B cell (primary cell): ENCODE results near the gene PTPN6. TPM values are rescaled to one million over a fixed set of nuclear protein-coding genes. Genes with fewer than 3 reads are reported as not detected.

Experiments
- ATAC-seq: fragments of 200-7000 bp; cut with Tn5 transposase; one replicate; pipeline ENCODE4 v1.10.0; 2021; ENCODE audit warnings: low read depth, mild to moderate bottlenecking, moderate number of reproducible peaks, moderate library complexity
- CTCF ChIA-PET: fragments of 350-600 bp; sonication (Branson Sonifier 250); formaldehyde crosslinking; loops from one replicate; lab custom pipeline; 2021; ENCODE audit warnings: antibody characterized with exemption, inconsistent platforms; lab: Charles Lee
- POLR2A ChIA-PET: fragments of 350-600 bp; sonication (Branson Sonifier 250); formaldehyde crosslinking; loops from one replicate; lab custom pipeline; 2021; ENCODE audit warnings: antibody characterized with exemption; lab: Charles Lee
- DNase-seq: peaks from one replicate; pipeline ENCODE4 v3.0.0; 2013
- H2AFZ ChIP-seq: 2 replicates; pipeline ENCODE4 v1.6.1; 2012; ENCODE audit warnings: mild to moderate bottlenecking, low read depth, low read length; ENCODE audit not compliant: insufficient read depth, poor library complexity, severe bottlenecking
- H3K27ac ChIP-seq, 2 donors: 1 replicate in 1 of 2; 2 replicates in 1 of 2; pipeline ENCODE4 v1.5.1; 2012 to 2013; ENCODE audit warnings: low read length in 2 of 2, mild to moderate bottlenecking in 2 of 2, moderate library complexity in 1 of 2
- H3K27me3 ChIP-seq, 4 experiments: fragments of 200-600 bp in 1 of 4; sonication (generic) in 1 of 4; replicated peaks in 1 of 4; 1 replicate in 2 of 4; 2 replicates in 2 of 4; pipeline versions ENCODE4 v1.6.1 to v1.7.0; 2013 to 2016; ENCODE audit warnings: low read length in 3 of 4, mild to moderate bottlenecking in 2 of 4, mixed read lengths in 1 of 4, moderate library complexity in 1 of 4; ENCODE audit not compliant: insufficient read depth in 4 of 4, control insufficient read depth in 3 of 4; ENCODE audit errors: control extremely low read depth in 1 of 4
- H3K36me3 ChIP-seq, 2 experiments: replicated peaks in 1 of 2; 1 replicate in 1 of 2; 2 replicates in 1 of 2; pipeline versions ENCODE4 v1.6.1 to v1.7.1; 2013; ENCODE audit warnings: low read length in 1 of 2; ENCODE audit not compliant: insufficient read depth in 2 of 2, control insufficient read depth in 1 of 2; ENCODE audit errors: control extremely low read depth in 1 of 2, extremely low read depth in 1 of 2
- H3K4me1 ChIP-seq, 2 donors: fragments of 200-600 bp in 1 of 2; sonication (generic) in 1 of 2; 1 replicate in 1 of 2; 2 replicates in 1 of 2; pipeline versions ENCODE4 v1.5.1 to v1.6.1; 2013 to 2017; ENCODE audit warnings: low read length in 2 of 2; ENCODE audit not compliant: control insufficient read depth in 2 of 2, insufficient read depth in 2 of 2
- H3K4me2 ChIP-seq: replicated peaks from 2 replicates; pipeline ENCODE3; 2012; ENCODE audit warnings: mild to moderate bottlenecking, low read depth, low read length; ENCODE audit not compliant: poor library complexity, severe bottlenecking
- H3K4me3 ChIP-seq, 5 experiments: fragments of 200-600 bp in 1 of 5; sonication (generic) in 1 of 5; 1 replicate in 3 of 5; 2 replicates in 2 of 5; pipeline versions ENCODE4 v1.5.1 to v1.7.0; 2011 to 2016; ENCODE audit warnings: low read length in 4 of 5, mild to moderate bottlenecking in 4 of 5, low read depth in 2 of 5, control low read depth in 1 of 5, moderate library complexity in 1 of 5; ENCODE audit not compliant: insufficient read depth in 1 of 5; ENCODE audit errors: control extremely low read depth in 1 of 5, extremely low read depth in 1 of 5
- H3K79me2 ChIP-seq: fragments of 200-600 bp; sonication (generic); one replicate; pipeline ENCODE4 v1.6.0; 2016; ENCODE audit warnings: low read length; ENCODE audit not compliant: control insufficient read depth, insufficient read depth
- H3K9ac ChIP-seq: fragments of 200-600 bp; sonication (generic); 2 replicates; pipeline ENCODE4 v1.6.1; 2017; ENCODE audit warnings: mild to moderate bottlenecking, low read length, moderate library complexity
- H3K9me3 ChIP-seq, 3 donors: one replicate each; pipeline versions ENCODE4 v1.6.1 to v1.7.1; 2013; ENCODE audit warnings: low read length in 2 of 3; ENCODE audit not compliant: control insufficient read depth in 2 of 3, insufficient read depth in 1 of 3; ENCODE audit errors: control extremely low read depth in 1 of 3
- H4K20me1 ChIP-seq: 2 replicates; pipeline ENCODE4 v1.6.0; 2012; ENCODE audit warnings: mild to moderate bottlenecking, low read length; ENCODE audit not compliant: insufficient read depth, control insufficient read depth, poor library complexity, severe bottlenecking
- H3K27ac Mint-ChIP-seq: one replicate; pipeline ENCODE4 v1.8.0; 2021; ENCODE audit warnings: mixed read lengths
- H3K27me3 Mint-ChIP-seq: one replicate; pipeline ENCODE4 v1.8.0; 2021; ENCODE audit warnings: mixed read lengths
- H3K4me1 Mint-ChIP-seq: one replicate; pipeline ENCODE4 v1.8.0; 2021; ENCODE audit warnings: mixed read lengths
- H3K4me3 Mint-ChIP-seq: one replicate; pipeline ENCODE4 v1.8.0; 2021; ENCODE audit warnings: mixed read lengths
- H3K9me3 Mint-ChIP-seq: one replicate; pipeline ENCODE4 v1.8.0; 2022; ENCODE audit warnings: mixed read lengths; ENCODE audit not compliant: insufficient read depth
- CTCF ChIP-seq: fragments of 200-600 bp; IDR thresholded peaks from one replicate; pipeline ENCODE4 v1.8.0; 2022; ENCODE audit warnings: antibody characterized with exemption, mild to moderate bottlenecking
- EZH2 ChIP-seq: IDR thresholded peaks from 2 replicates; pipeline ENCODE4 v1.6.1; 2012; ENCODE audit warnings: borderline replicate concordance, low read depth, mild to moderate bottlenecking, moderate library complexity, low read length; ENCODE audit not compliant: insufficient read depth, poor library complexity, severe bottlenecking
- WGBS: methylation state at CpG from one replicate; pipeline ENCODE4 v1.1.5; 2013; ENCODE audit warnings: missing lambda C conversion rate; ENCODE audit not compliant: insufficient coverage; 5-methylcytosine and 5-hydroxymethylcytosine counted together
- intact Hi-C: fragments of 100-400 bp; cut with micrococcal nuclease; formaldehyde crosslinking; loops from one replicate; pipeline ENCODE4 v1.10.0; 2022
- polyA plus RNA-seq: library from polyadenylated mRNA; depleted of rRNA; stranded (reverse); fragments of >200 nt; gene quantifications from 2 replicates; pipeline ENCODE4 v1.2.3, GENCODE V29; 2012
- total RNA-seq, 2 donors: library from RNA; stranded (reverse); fragments of 120-200 nt in 1 of 2; gene quantifications; 1 replicate in 1 of 2; 2 replicates in 1 of 2; pipeline versions ENCODE4 v1.2.3 to v1.2.4, GENCODE V29; 2013 to 2022

The PTPN6 gene
- total and polyA plus RNA-seq, 2 donors (not counting 1 experiment from before 2014, with no cell fraction given), result 312 to 874 TPM

DNA sequence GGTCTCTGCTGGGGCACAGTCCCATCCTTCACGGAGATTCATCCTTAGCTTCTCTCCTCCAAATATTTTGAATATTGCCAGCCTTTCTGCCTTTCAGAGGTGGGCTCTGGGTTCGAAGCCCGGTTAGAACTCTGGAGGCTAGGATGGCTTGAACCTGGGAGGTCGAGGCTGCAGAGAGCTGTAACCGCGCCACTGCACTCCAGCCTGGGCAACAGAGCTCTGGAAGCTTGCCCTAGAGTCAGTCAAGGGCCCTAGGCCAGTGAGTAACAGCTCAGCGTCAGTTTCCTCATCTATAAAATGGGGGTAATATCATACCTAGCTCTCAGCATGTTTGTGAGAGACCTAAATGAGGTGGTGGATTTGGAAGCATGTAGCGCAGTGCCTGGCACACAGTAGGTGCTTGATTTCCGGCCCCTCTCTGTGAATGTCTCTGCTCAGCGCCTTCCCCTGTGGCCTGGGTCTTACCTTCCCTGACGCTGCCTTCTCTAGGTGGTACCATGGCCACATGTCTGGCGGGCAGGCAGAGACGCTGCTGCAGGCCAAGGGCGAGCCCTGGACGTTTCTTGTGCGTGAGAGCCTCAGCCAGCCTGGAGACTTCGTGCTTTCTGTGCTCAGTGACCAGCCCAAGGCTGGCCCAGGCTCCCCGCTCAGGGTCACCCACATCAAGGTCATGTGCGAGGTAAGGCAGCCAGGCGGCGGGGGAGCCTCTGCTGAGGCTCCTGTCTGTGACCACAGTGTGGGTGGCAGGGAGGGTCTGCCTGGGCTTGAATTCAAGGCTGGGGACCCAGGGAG lies 3.4 kb downstream of the PTPN6 start:
- peak overlapping the region; percentile 98 for H3K4me3 Mint-ChIP-seq
- WGBS, result 76% methylated on average over 16 of the region's 21 CpGs
- H3K4me1 ChIP-seq, result peaks cover 71 to 76% of the 10 kb centered on the region in 2 donors
- peak overlapping the region; percentile 95 for H3K9ac ChIP-seq
- CTCF ChIA-PET, result interaction anchor here (3.5 to 13.5 kb wide), 2 partner anchors 9 to 10 kb away, joined by 17 to 944 read pairs; partner anchors contain the start of genes C12orf57, PTPN6 and RNU7-1
- ATAC-seq (no peak), DNase-seq (no peak)
- peak overlapping the region; percentile 84 to 99 for H3K27ac ChIP-seq
- H2AFZ ChIP-seq, result no peak overlapping the region
- peak overlapping the region; percentile 92 for H3K4me2 ChIP-seq
- H3K9me3 ChIP-seq, result no peaks in the 10 kb centered on the region
- peak overlapping the region; percentile 98 for H3K27ac Mint-ChIP-seq
- peaks cover 95% of the 10 kb centered on the region for H3K79me2 ChIP-seq
- no peaks in the 10 kb centered on the region for H3K27me3 Mint-ChIP-seq
- intact Hi-C loops, result loop anchor here (1.0 kb wide), 1 partner anchor 8 kb away; no protein-coding TSS in a partner anchor
- H3K4me1 Mint-ChIP-seq, result peaks cover 89% of the 10 kb centered on the region
- POLR2A ChIA-PET, result interaction anchor here (1.5 to 18.2 kb wide), 2 partner anchors 10 kb away, joined by 3 to 662 read pairs; partner anchors contain the start of genes C12orf57, PTPN6 and RNU7-1
- H4K20me1 ChIP-seq, result peaks cover 62% of the 10 kb centered on the region
- peak overlapping the region; percentile 88 to 98 (median 92) for H3K4me3 ChIP-seq
- no peaks in the 10 kb centered on the region for H3K27me3 ChIP-seq
- TF ChIP-seq CTCF, result no peak
- TF ChIP-seq EZH2, result no peak
- H3K9me3 Mint-ChIP-seq, result no peaks in the 10 kb centered on the region
- peaks cover 0 to 77% of the 10 kb centered on the region in 2 experiments for H3K36me3 ChIP-seq
